Testis (tissue), 2 donors: ENCODE data around the gene SERPINB6.
"Not testable (repeated sequence)": the region's sequence is repeated elsewhere in the genome, so short reads cannot be mapped to it uniquely, and the experiment has no call there.

ENCODE experiments used
- POLR2A ChIP-seq: fragments of 450-650 bp; IDR thresholded peaks from one replicate; pipeline ENCODE4 v1.6.1; 2017; ENCODE audit warnings: antibody characterized with exemption, mild to moderate bottlenecking, moderate library complexity
- TF ChIP-seq, protein P1 (sequence below), 3 experiments: fragments of 450-650 bp in 2 of 3; fragments of 200-600 bp in 1 of 3; sonication (generic) in 1 of 3; IDR thresholded peaks; one replicate each; pipeline ENCODE4 v1.5.1; 2016 to 2019; ENCODE audit warnings: antibody characterized with exemption in 3 of 3, mild to moderate bottlenecking in 2 of 3, moderate library complexity in 1 of 3

GRCh38 chr6:2998249-2998997 lies 27.1 kb upstream of the SERPINB6 start:
- TF ChIP-seq, protein P1, sequence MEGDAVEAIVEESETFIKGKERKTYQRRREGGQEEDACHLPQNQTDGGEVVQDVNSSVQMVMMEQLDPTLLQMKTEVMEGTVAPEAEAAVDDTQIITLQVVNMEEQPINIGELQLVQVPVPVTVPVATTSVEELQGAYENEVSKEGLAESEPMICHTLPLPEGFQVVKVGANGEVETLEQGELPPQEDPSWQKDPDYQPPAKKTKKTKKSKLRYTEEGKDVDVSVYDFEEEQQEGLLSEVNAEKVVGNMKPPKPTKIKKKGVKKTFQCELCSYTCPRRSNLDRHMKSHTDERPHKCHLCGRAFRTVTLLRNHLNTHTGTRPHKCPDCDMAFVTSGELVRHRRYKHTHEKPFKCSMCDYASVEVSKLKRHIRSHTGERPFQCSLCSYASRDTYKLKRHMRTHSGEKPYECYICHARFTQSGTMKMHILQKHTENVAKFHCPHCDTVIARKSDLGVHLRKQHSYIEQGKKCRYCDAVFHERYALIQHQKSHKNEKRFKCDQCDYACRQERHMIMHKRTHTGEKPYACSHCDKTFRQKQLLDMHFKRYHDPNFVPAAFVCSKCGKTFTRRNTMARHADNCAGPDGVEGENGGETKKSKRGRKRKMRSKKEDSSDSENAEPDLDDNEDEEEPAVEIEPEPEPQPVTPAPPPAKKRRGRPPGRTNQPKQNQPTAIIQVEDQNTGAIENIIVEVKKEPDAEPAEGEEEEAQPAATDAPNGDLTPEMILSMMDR (IDR thresholded peaks at IDR 0.05) = peak; percentile 62 to 87 (median 64)
- not testable (repeated sequence) for TF ChIP-seq POLR2A
